Natural killer cell (primary cell): Measurements from ENCODE around the gene NAP1L4. TPM values are rescaled to one million over a fixed set of nuclear protein-coding genes. Genes with fewer than 3 reads are reported as not detected.

ENCODE experiments used
- ATAC-seq, 3 donors: fragments of 150-1000 bp in 2 of 3; fragments of 200-7000 bp in 1 of 3; cut with Tn5 transposase; 1 replicate in 1 of 3; 2 replicates in 2 of 3; pipeline ENCODE4 v1.10.0; 2021; ENCODE audit warnings: mild to moderate bottlenecking in 2 of 3, moderate library complexity in 2 of 3
- DNase-seq, 2 donors: peaks; one replicate each; pipeline versions ENCODE4 v3.0.0 to v3.0.0-alpha.2; 2013 to 2021; ENCODE audit warnings: mixed read lengths in 1 of 2
- H3K27ac ChIP-seq: one replicate; pipeline ENCODE4 v1.5.1; 2013; ENCODE audit warnings: mild to moderate bottlenecking, low read length
- H3K27me3 ChIP-seq: one replicate; pipeline ENCODE4 v1.6.1; 2013; ENCODE audit warnings: low read length; ENCODE audit not compliant: control insufficient read depth, insufficient read depth
- H3K36me3 ChIP-seq: one replicate; pipeline ENCODE4 v1.6.1; 2013; ENCODE audit warnings: low read length; ENCODE audit not compliant: control insufficient read depth, insufficient read depth
- H3K4me1 ChIP-seq: one replicate; pipeline ENCODE4 v1.6.1; 2013; ENCODE audit warnings: low read length; ENCODE audit not compliant: control insufficient read depth, insufficient read depth
- H3K4me3 ChIP-seq: one replicate; pipeline ENCODE4 v1.5.1; 2013; ENCODE audit warnings: low read length
- H3K9me3 ChIP-seq: one replicate; pipeline ENCODE4 v1.6.1; 2013; ENCODE audit warnings: low read length; ENCODE audit not compliant: control insufficient read depth, insufficient read depth
- H3K27ac Mint-ChIP-seq, 2 donors: one replicate each; pipeline ENCODE4 v1.8.0; 2022; ENCODE audit warnings: mild to moderate bottlenecking in 2 of 2, mixed read lengths in 2 of 2, moderate library complexity in 1 of 2
- H3K27me3 Mint-ChIP-seq, 2 donors: one replicate each; pipeline ENCODE4 v1.8.0; 2022; ENCODE audit warnings: low read depth in 2 of 2, mixed read lengths in 2 of 2
- H3K36me3 Mint-ChIP-seq: one replicate; pipeline ENCODE4 v1.8.0; 2022; ENCODE audit warnings: mixed read lengths
- H3K4me1 Mint-ChIP-seq, 2 donors: one replicate each; pipeline ENCODE4 v1.8.0; 2022; ENCODE audit warnings: mixed read lengths in 2 of 2
- H3K4me3 Mint-ChIP-seq: one replicate; pipeline ENCODE4 v1.8.0; 2022; ENCODE audit warnings: mild to moderate bottlenecking, moderate library complexity, mixed read lengths
- H3K9me3 Mint-ChIP-seq, 2 donors: one replicate each; pipeline ENCODE4 v1.8.0; 2022; ENCODE audit warnings: mixed read lengths in 2 of 2
- CTCF ChIP-seq: fragments of 200-600 bp; IDR thresholded peaks from one replicate; pipeline ENCODE4 v1.8.0; 2022; ENCODE audit warnings: antibody characterized with exemption
- WGBS: methylation state at CpG from one replicate; pipeline ENCODE4 v1.1.7; 2013; ENCODE audit warnings: missing lambda C conversion rate; ENCODE audit not compliant: insufficient coverage; 5-methylcytosine and 5-hydroxymethylcytosine counted together
- intact Hi-C: fragments of 100-400 bp; cut with micrococcal nuclease; formaldehyde crosslinking; loops from one replicate; pipeline ENCODE4 v1.14.2; 2022
- total RNA-seq, 4 donors: library from RNA; stranded (reverse); fragments of 120-200 nt in 1 of 4; gene quantifications; one replicate each; pipeline versions ENCODE4 v1.2.3 to v1.2.4, GENCODE V29; 2013 to 2022

NAP1L4 gene
- total RNA-seq, 3 donors from 2014 or later (not counting 1 experiment from before 2014, with no cell fraction given), result 219 to 244 (median 237) TPM

GRCh38 chr11:2983908-2984307, 8.2 kb downstream of the NAP1L4 start:
- no peak overlapping the region for H3K27ac ChIP-seq
- Mint-ChIP-seq H3K4me1 (peaks cover 36 to 45% of the 10 kb centered on the region in 2 donors), H3K27me3 (no peaks in the 10 kb centered on the region), H3K36me3 (no peaks in the 10 kb centered on the region), H3K9me3 (no peaks in the 10 kb centered on the region), H3K27ac (peak overlapping the region; percentile 54 to 60), H3K4me3 (no peak overlapping the region)
- DNase-seq, result no peak
- no peak for ATAC-seq
- H3K9me3 ChIP-seq, result no peaks in the 10 kb centered on the region
- H3K4me3 ChIP-seq, result no peak overlapping the region
- H3K27me3 ChIP-seq, result no peaks in the 10 kb centered on the region
- intact Hi-C loops, result no loop called here
- peaks cover 8% of the 10 kb centered on the region for H3K36me3 ChIP-seq
- peaks cover 45% of the 10 kb centered on the region for H3K4me1 ChIP-seq
- 86% methylated on average over 4 of the region's 4 CpGs for WGBS
- no peak for TF ChIP-seq CTCF

- Histone ChIP-seq H3K36me3 (peaks cover 24% of the 10 kb centered on the region), H3K4me1 (peaks cover 36% of the 10 kb centered on the region), H3K9me3 (no peaks in the 10 kb centered on the region), H3K27ac (no peak overlapping the region), H3K27me3 (no peaks in the 10 kb centered on the region), H3K4me3 (no peak overlapping the region)
- H3K36me3 Mint-ChIP-seq, result no peaks in the 10 kb centered on the region
- peaks cover 31 to 43% of the 10 kb centered on the region in 2 donors for H3K4me1 Mint-ChIP-seq
- peak overlapping the region; percentile 54 to 60 for H3K27ac Mint-ChIP-seq
- intact Hi-C loops, result no loop called here
- no peak for TF ChIP-seq CTCF
- 71% methylated on average over 2 of the region's 2 CpGs for WGBS
- no peaks in the 10 kb centered on the region for H3K27me3 Mint-ChIP-seq
- no peak overlapping the region for H3K4me3 Mint-ChIP-seq
- DNase-seq (no peak), ATAC-seq (peak in 2 of 3 donors; percentile 49 to 68)
- no peaks in the 10 kb centered on the region for H3K9me3 Mint-ChIP-seq
Measured at GRCh38 chr11:2982214-2982613, 9.9 kb downstream of the NAP1L4 start.

- no peaks in the 10 kb centered on the region for H3K9me3 ChIP-seq
- no peaks in the 10 kb centered on the region for H3K27me3 ChIP-seq
- H3K27ac ChIP-seq, result no peak overlapping the region
- no peaks in the 10 kb centered on the region for H3K9me3 Mint-ChIP-seq
- peaks cover 31 to 51% of the 10 kb centered on the region in 2 donors for H3K4me1 Mint-ChIP-seq
- H3K4me3 Mint-ChIP-seq, result no peak overlapping the region
- peaks cover 32% of the 10 kb centered on the region for H3K36me3 ChIP-seq
- no peak for DNase-seq
- no peak for TF ChIP-seq CTCF
- no peak for ATAC-seq
- intact Hi-C loops, result no loop called here
- no peaks in the 10 kb centered on the region for H3K27me3 Mint-ChIP-seq
- peak overlapping the region in 1 of 2 donors; percentile 60 for H3K27ac Mint-ChIP-seq
- no peak overlapping the region for H3K4me3 ChIP-seq
- no peaks in the 10 kb centered on the region for H3K36me3 Mint-ChIP-seq
- peaks cover 27% of the 10 kb centered on the region for H3K4me1 ChIP-seq
- 87% methylated on average over 8 of the region's 8 CpGs for WGBS
Measured at GRCh38 chr11:2981130-2981529, 11.0 kb downstream of the NAP1L4 start.

- Mint-ChIP-seq H3K9me3 (no peaks in the 10 kb centered on the region), H3K4me1 (peaks cover 31 to 51% of the 10 kb centered on the region in 2 donors), H3K27ac (no peak overlapping the region), H3K27me3 (no peaks in the 10 kb centered on the region), H3K36me3 (no peaks in the 10 kb centered on the region), H3K4me3 (no peak overlapping the region)
- no peak for TF ChIP-seq CTCF
- H3K9me3 ChIP-seq, result no peaks in the 10 kb centered on the region
- H3K4me3 ChIP-seq, result no peak overlapping the region
- H3K4me1 ChIP-seq, result peaks cover 24% of the 10 kb centered on the region
- no peaks in the 10 kb centered on the region for H3K27me3 ChIP-seq
- H3K27ac ChIP-seq, result no peak overlapping the region
- intact Hi-C loops, result no loop called here
- no peak for ATAC-seq
- no peak for DNase-seq
- H3K36me3 ChIP-seq, result peaks cover 39% of the 10 kb centered on the region
- WGBS, result 90% methylated on average over 3 of the region's 6 CpGs
Measured at GRCh38 chr11:2980168-2980840, 11.8 kb downstream of the NAP1L4 start.
